Measurements from ENCODE around the gene WWTR1. TPM values are rescaled to one million over a fixed set of nuclear protein-coding genes. Genes with fewer than 3 reads are reported as not detected.
A peak's percentile ranks its signal among the peaks of the same experiment; 100 is the strongest.

WWTR1 gene
- total and polyA plus RNA-seq, 4 donors, result 4.5 to 11.8 (median 9.0) TPM

- Histone ChIP-seq H3K4me1 (ENCODE audit: control insufficient read depth in 4 of 4, insufficient read depth in 4 of 4, low read length in 3 of 4) (peaks cover 3 to 10% (median 8%) of the 10 kb centered on the region in 4 donors), H3K27me3 (ENCODE audit: control insufficient read depth in 4 of 4, insufficient read depth in 4 of 4, low read length in 3 of 4) (no peaks in the 10 kb centered on the region), H3K9me3 (ENCODE audit: control insufficient read depth in 4 of 4, low read length in 3 of 4) (no peaks in the 10 kb centered on the region), H3K4me3 (ENCODE audit: low read depth in 1 of 3, low read length in 3 of 3) (no peak overlapping the region), H3K27ac (ENCODE audit: low read depth in 1 of 2, low read length in 2 of 2) (no peak overlapping the region), H3K9ac (ENCODE audit: low read depth in 1 of 2, low read length in 2 of 2) (no peak overlapping the region), H3K36me3 (ENCODE audit: control insufficient read depth in 4 of 4, insufficient read depth in 3 of 4, low read depth in 1 of 4, low read length in 3 of 4) (peaks cover 0 to 2% (median 0%) of the 10 kb centered on the region in 4 donors)
- TF ChIP-seq NR2F2 (IDR thresholded peaks at IDR 0.05), result peak; percentile 22
- TF ChIP-seq FOXA2 (IDR thresholded peaks at IDR 0.05), result no peak
- TF ChIP-seq HNF4G (IDR thresholded peaks at IDR 0.05), result no peak
- 88% methylated on average over 9 of the region's 9 CpGs for WGBS
- DNase-seq (ENCODE audit: low spot score), result no peak
These were observed 65.0 kb downstream of the WWTR1 start for GRCh38 chr3:149592758-149593240.

GRCh38 chr3:149590691-149591441 is 67.0 kb downstream of the WWTR1 start:
- TF ChIP-seq RAD21 (IDR thresholded peaks at IDR 0.05), result no peak
- TF ChIP-seq HNF4G (IDR thresholded peaks at IDR 0.05), result no peak
- no peak for TF ChIP-seq FOXA1 (IDR thresholded peaks at IDR 0.05)
- no peak for TF ChIP-seq CTCF (IDR thresholded peaks at IDR 0.05; ENCODE audit: low read depth, low read length, missing input control)
- no peak for TF ChIP-seq TAF1 (conservative IDR thresholded peaks at IDR 0.05)
- no peak for TF ChIP-seq MAX (IDR thresholded peaks at IDR 0.05)
- TF ChIP-seq FOXA2 (IDR thresholded peaks at IDR 0.05), result no peak
- no peak for TF ChIP-seq YY1 (IDR thresholded peaks at IDR 0.05)
- TF ChIP-seq NR2F2 (IDR thresholded peaks at IDR 0.05), result no peak
- TF ChIP-seq ATF3 (IDR thresholded peaks at IDR 0.05), result no peak
- no peak for TF ChIP-seq HNF4A (conservative IDR thresholded peaks at IDR 0.05)
- no peak for TF ChIP-seq REST (IDR thresholded peaks at IDR 0.05)
- no peak for TF ChIP-seq JUND (IDR thresholded peaks at IDR 0.05)
- TF ChIP-seq SP1 (IDR thresholded peaks at IDR 0.05), result no peak
- no peak for TF ChIP-seq ZBTB33 (IDR thresholded peaks at IDR 0.05)
- TF ChIP-seq GABPA (IDR thresholded peaks at IDR 0.05 in 1 of 2, conservative IDR thresholded peaks at IDR 0.05 in 1 of 2), result no peak
- Histone ChIP-seq H3K9me3 (ENCODE audit: control insufficient read depth in 4 of 4, low read length in 3 of 4) (no peaks in the 10 kb centered on the region), H3K27me3 (ENCODE audit: control insufficient read depth in 4 of 4, insufficient read depth in 4 of 4, low read length in 3 of 4) (no peaks in the 10 kb centered on the region), H3K36me3 (ENCODE audit: control insufficient read depth in 4 of 4, insufficient read depth in 3 of 4, low read depth in 1 of 4, low read length in 3 of 4) (no peaks in the 10 kb centered on the region), H3K4me1 (ENCODE audit: control insufficient read depth in 4 of 4, insufficient read depth in 4 of 4, low read length in 3 of 4) (peaks cover 0 to 7% (median 3%) of the 10 kb centered on the region in 4 donors), H3K27ac (ENCODE audit: low read depth in 1 of 2, low read length in 2 of 2) (no peak overlapping the region), H3K9ac (ENCODE audit: low read depth in 1 of 2, low read length in 2 of 2) (no peak overlapping the region), H3K4me3 (ENCODE audit: low read depth in 1 of 3, low read length in 3 of 3) (no peak overlapping the region)
- WGBS, result 85% methylated on average over 4 of the region's 4 CpGs
- no peak for DNase-seq (ENCODE audit: low spot score)

Measured in liver (tissue), 9 donors.